Measurements from ENCODE around the gene RTCB. TPM values are rescaled to one million over a fixed set of nuclear protein-coding genes. Genes with fewer than 3 reads are reported as not detected.

RTCB gene
- total RNA-seq, 1 donor from 2014 or later = 95.7 TPM

GRCh38 chr22:32389685-32390084 is 22.4 kb downstream of the RTCB start:
- DNase-seq (ENCODE audit: low read depth) = no peak
- TF ChIP-seq, protein P1, sequence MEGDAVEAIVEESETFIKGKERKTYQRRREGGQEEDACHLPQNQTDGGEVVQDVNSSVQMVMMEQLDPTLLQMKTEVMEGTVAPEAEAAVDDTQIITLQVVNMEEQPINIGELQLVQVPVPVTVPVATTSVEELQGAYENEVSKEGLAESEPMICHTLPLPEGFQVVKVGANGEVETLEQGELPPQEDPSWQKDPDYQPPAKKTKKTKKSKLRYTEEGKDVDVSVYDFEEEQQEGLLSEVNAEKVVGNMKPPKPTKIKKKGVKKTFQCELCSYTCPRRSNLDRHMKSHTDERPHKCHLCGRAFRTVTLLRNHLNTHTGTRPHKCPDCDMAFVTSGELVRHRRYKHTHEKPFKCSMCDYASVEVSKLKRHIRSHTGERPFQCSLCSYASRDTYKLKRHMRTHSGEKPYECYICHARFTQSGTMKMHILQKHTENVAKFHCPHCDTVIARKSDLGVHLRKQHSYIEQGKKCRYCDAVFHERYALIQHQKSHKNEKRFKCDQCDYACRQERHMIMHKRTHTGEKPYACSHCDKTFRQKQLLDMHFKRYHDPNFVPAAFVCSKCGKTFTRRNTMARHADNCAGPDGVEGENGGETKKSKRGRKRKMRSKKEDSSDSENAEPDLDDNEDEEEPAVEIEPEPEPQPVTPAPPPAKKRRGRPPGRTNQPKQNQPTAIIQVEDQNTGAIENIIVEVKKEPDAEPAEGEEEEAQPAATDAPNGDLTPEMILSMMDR (IDR thresholded peaks at IDR 0.05; ENCODE audit: insufficient read depth, low read length, poor library complexity, severe bottlenecking) = peak; percentile 62
- Histone ChIP-seq H3K4me3 (ENCODE audit: low read depth, low read length) (no peak overlapping the region), H3K27me3 (ENCODE audit: control insufficient read depth, insufficient read depth, low read length) (no peaks in the 10 kb centered on the region), H3K36me3 (ENCODE audit: control insufficient read depth, insufficient read depth, low read length) (no peaks in the 10 kb centered on the region)

- H3K36me3 ChIP-seq (ENCODE audit: control insufficient read depth, insufficient read depth, low read length) = no peaks in the 10 kb centered on the region
- no peak for DNase-seq (ENCODE audit: low read depth)
- TF ChIP-seq, protein P1 (IDR thresholded peaks at IDR 0.05; ENCODE audit: insufficient read depth, low read length, poor library complexity, severe bottlenecking) = no peak
These were observed 26.4 kb downstream of the RTCB start for GRCh38 chr22:32385681-32386080.

DNA sequence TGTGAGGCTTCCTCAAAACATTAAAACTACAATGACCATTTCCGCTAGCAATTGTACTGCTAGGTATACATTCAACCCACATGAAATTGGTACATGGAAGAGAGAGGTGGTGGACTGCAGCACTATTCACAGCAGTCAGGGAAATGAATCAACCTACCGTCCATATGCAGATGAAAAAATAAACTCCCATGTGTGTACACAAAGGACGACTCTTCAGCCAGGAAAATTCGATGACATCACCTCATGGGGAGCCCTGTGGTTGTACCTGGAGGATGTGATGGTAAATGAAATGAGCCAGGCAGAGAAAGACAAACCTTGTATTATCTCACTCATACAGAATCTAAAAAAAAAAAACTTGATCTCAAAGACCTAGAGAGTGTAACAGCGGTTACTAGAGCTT is 31.1 kb downstream of the RTCB start:
- Histone ChIP-seq H3K4me3 (ENCODE audit: low read depth, low read length) (no peak overlapping the region), H3K36me3 (ENCODE audit: control insufficient read depth, insufficient read depth, low read length) (no peaks in the 10 kb centered on the region), H3K27me3 (ENCODE audit: control insufficient read depth, insufficient read depth, low read length) (no peaks in the 10 kb centered on the region)
- TF ChIP-seq, protein P1 (IDR thresholded peaks at IDR 0.05; ENCODE audit: insufficient read depth, low read length, poor library complexity, severe bottlenecking) = no peak
- no peak for DNase-seq (ENCODE audit: low read depth)

More at GRCh38 chr22:32385681-32386080, 26.4 kb downstream of the RTCB start:
- no peaks in the 10 kb centered on the region for H3K27me3 ChIP-seq (ENCODE audit: control insufficient read depth, insufficient read depth, low read length)
- H3K4me3 ChIP-seq (ENCODE audit: low read depth, low read length) = no peak overlapping the region

DNA sequence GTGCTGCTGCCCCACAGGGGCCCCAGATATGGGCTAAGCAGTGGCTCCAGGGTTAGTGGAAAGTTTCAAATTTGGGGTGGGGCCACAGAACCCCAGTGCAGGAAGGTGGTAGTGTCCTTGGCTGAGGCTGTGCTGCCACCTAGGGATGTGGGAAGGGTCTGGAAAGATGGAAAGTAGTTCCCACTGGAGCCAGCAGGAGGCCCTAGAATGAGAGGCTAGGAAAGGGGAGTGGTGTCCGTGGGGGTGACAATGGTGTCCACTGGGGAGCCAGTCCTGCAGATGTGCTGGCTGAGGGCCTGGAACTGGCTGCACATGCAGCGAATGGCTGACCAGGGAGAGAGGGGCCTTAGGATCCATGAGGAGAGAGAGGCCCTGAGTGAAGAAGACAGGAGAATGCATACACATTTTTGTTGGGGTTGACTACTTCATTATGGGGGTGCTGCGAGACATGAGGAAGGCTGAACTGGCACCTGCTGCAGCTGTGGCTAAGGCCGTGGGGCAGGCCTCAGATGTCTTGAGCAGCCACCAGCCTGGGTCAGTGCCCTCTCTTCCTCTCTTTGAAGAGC is 33.3 kb downstream of the RTCB start:
- Histone ChIP-seq H3K27me3 (ENCODE audit: control insufficient read depth, insufficient read depth, low read length) (no peaks in the 10 kb centered on the region), H3K4me3 (ENCODE audit: low read depth, low read length) (no peak overlapping the region), H3K36me3 (ENCODE audit: control insufficient read depth, insufficient read depth, low read length) (no peaks in the 10 kb centered on the region)
- no peak for DNase-seq (ENCODE audit: low read depth)
- TF ChIP-seq, protein P1 (IDR thresholded peaks at IDR 0.05; ENCODE audit: insufficient read depth, low read length, poor library complexity, severe bottlenecking) = peak; percentile 85

GRCh38 chr22:32376681-32377080 is 35.4 kb downstream of the RTCB start:
- H3K36me3 ChIP-seq (ENCODE audit: control insufficient read depth, insufficient read depth, low read length) = no peaks in the 10 kb centered on the region
- no peak for DNase-seq (ENCODE audit: low read depth)
- TF ChIP-seq, protein P1 (IDR thresholded peaks at IDR 0.05; ENCODE audit: insufficient read depth, low read length, poor library complexity, severe bottlenecking) = no peak
- no peak overlapping the region for H3K4me3 ChIP-seq (ENCODE audit: low read depth, low read length)
- no peaks in the 10 kb centered on the region for H3K27me3 ChIP-seq (ENCODE audit: control insufficient read depth, insufficient read depth, low read length)
